ENCODE data around the gene CCNY.

CCNY gene

DNA sequence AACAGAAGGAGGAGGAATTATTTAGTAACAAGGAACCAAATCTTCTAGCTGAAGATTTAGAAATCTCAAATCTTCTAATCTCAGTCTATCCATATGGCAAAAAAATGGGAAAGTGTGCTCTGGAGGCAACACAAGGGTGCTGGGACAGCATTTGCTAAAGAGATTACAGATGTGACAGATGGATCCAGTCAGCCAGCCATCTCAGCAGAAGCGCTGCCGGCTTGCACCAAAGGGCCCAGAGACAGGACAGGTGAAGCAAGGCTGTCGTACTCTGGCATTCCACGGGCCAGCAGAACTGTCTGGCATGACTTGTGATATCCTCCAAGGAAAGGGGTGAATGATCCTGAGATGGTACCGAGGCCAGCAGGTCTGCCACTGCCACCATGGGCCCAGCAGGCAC lies 223.1 kb downstream of the CCNY start:
- no peaks in the 10 kb centered on the region for H3K27me3 ChIP-seq (replicated peaks)
- in situ Hi-C loops (cut with HindIII; ENCODE audit: low pct_ligation_motif_present, low sequenced_read_pairs) = no loop called here
- H3K27ac ChIP-seq = no peak overlapping the region
- no peak overlapping the region for H3K4me3 ChIP-seq (ENCODE audit: low read depth, low read length)
- peaks cover 3% of the 10 kb centered on the region for H3K36me3 ChIP-seq (replicated peaks)
- DNase-seq = no peak
- TF ChIP-seq, protein P1, sequence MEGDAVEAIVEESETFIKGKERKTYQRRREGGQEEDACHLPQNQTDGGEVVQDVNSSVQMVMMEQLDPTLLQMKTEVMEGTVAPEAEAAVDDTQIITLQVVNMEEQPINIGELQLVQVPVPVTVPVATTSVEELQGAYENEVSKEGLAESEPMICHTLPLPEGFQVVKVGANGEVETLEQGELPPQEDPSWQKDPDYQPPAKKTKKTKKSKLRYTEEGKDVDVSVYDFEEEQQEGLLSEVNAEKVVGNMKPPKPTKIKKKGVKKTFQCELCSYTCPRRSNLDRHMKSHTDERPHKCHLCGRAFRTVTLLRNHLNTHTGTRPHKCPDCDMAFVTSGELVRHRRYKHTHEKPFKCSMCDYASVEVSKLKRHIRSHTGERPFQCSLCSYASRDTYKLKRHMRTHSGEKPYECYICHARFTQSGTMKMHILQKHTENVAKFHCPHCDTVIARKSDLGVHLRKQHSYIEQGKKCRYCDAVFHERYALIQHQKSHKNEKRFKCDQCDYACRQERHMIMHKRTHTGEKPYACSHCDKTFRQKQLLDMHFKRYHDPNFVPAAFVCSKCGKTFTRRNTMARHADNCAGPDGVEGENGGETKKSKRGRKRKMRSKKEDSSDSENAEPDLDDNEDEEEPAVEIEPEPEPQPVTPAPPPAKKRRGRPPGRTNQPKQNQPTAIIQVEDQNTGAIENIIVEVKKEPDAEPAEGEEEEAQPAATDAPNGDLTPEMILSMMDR (IDR thresholded peaks at IDR 0.05; ENCODE audit: low read depth, low read length, missing control alignments) = no peak

DNA sequence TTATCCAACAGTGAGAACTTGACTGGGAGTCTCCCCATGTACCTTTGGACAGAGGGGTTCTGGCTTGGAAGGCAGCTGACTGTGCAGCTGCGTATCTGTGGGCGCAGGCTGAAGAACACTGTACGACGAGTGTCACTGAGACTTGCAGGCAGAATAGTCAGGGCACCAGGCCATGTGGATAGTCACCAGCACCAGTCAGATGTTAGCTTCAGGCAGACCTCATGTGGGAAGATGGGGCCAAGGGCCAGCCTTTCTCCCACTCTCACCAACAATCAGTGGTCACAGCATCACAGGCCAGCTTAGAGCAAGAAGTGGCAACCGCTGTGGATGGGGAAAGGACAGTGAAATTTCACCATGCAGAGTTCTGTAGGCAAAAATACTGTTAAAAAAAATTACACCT lies 225.4 kb downstream of the CCNY start:
- DNase-seq = no peak
- no peaks in the 10 kb centered on the region for H3K27me3 ChIP-seq (replicated peaks)
- no peak overlapping the region for H3K27ac ChIP-seq
- in situ Hi-C loops (cut with HindIII; ENCODE audit: low pct_ligation_motif_present, low sequenced_read_pairs) = no loop called here
- H3K4me3 ChIP-seq (ENCODE audit: low read depth, low read length) = no peak overlapping the region
- no peaks in the 10 kb centered on the region for H3K36me3 ChIP-seq (replicated peaks)
- TF ChIP-seq, protein P1 (IDR thresholded peaks at IDR 0.05; ENCODE audit: low read depth, low read length, missing control alignments) = no peak

- no peaks in the 10 kb centered on the region for H3K36me3 ChIP-seq (replicated peaks)
- in situ Hi-C loops (cut with HindIII; ENCODE audit: low pct_ligation_motif_present, low sequenced_read_pairs) = no loop called here
- TF ChIP-seq, protein P1 (IDR thresholded peaks at IDR 0.05; ENCODE audit: low read depth, low read length, missing control alignments) = no peak
- H3K4me3 ChIP-seq (ENCODE audit: low read depth, low read length) = no peak overlapping the region
- no peaks in the 10 kb centered on the region for H3K27me3 ChIP-seq (replicated peaks)
- no peak overlapping the region for H3K27ac ChIP-seq
- DNase-seq = no peak
Observed at GRCh38 chr10:35562427-35562826, 226.1 kb downstream of the CCNY start.

GRCh38 chr10:35563261-35563891 lies 227.1 kb downstream of the CCNY start:
- Histone ChIP-seq H3K27me3 (replicated peaks) (no peaks in the 10 kb centered on the region), H3K36me3 (replicated peaks) (no peaks in the 10 kb centered on the region), H3K27ac (no peak overlapping the region), H3K4me3 (ENCODE audit: low read depth, low read length) (no peak overlapping the region)
- in situ Hi-C loops (cut with HindIII; ENCODE audit: low pct_ligation_motif_present, low sequenced_read_pairs) = no loop called here
- DNase-seq = peak; percentile 35
- TF ChIP-seq, protein P1 (IDR thresholded peaks at IDR 0.05; ENCODE audit: low read depth, low read length, missing control alignments) = peak; percentile 100

DNA sequence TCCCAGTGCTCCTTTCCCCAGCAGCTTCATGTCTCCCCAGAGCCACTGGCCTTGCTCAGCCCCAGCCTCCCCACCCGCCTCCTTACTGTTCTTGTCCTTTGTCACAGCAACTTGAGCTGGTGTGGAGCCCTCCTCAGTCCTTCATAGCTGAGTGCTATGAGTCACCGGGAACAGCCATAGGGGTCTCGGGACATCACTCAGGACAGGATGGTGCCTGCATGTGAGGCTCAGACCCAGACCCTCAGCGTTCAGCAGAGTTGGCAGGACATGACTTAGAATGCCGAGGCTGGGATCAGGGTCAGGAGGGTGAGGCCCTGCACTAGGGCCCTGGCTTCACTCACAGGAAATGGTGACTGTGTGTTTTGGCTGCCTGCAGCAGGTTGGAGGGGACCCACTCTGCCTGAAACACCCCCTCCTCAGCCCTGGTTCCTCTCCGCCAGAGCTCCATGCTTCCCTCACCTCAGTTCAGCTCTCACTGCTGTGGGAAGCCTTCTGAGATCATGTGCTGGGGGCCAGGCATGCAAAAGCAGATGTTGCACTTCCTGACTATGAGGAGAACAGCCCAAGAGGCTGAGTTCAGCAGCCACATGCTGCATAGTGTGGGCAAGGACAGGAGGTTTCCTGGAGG lies 228.1 kb downstream of the CCNY start:
- DNase-seq = peak; percentile 31

More for the DNA sequence above, 228.1 kb downstream of the CCNY start:
- H3K4me3 ChIP-seq (ENCODE audit: low read depth, low read length) = no peak overlapping the region
- TF ChIP-seq, protein P1 (IDR thresholded peaks at IDR 0.05; ENCODE audit: low read depth, low read length, missing control alignments) = no peak
- in situ Hi-C loops (cut with HindIII; ENCODE audit: low pct_ligation_motif_present, low sequenced_read_pairs) = no loop called here
- peaks cover 6% of the 10 kb centered on the region for H3K36me3 ChIP-seq (replicated peaks)
- peak overlapping the region; percentile 75 for H3K27ac ChIP-seq
- no peaks in the 10 kb centered on the region for H3K27me3 ChIP-seq (replicated peaks)

All from brain microvascular endothelial cell (primary cell).